Liver (tissue), 9 donors: ENCODE results near the gene HIP1. TPM values are rescaled to one million over a fixed set of nuclear protein-coding genes. Genes with fewer than 3 reads are reported as not detected.

ENCODE experiments used
- DNase-seq: peaks from one replicate; pipeline ENCODE4 v3.0.0-alpha.2; 2017; ENCODE audit warnings: low spot score
- H3K27ac ChIP-seq, 2 donors: one replicate each; pipeline ENCODE4 v1.7.0; 2013; ENCODE audit warnings: inconsistent platforms in 2 of 2, low read length in 2 of 2, control low read depth in 1 of 2, low read depth in 1 of 2, mild to moderate bottlenecking in 1 of 2
- H3K27me3 ChIP-seq, 4 donors: one replicate each; pipeline versions ENCODE4 v1.6.1 to v1.7.0; 2013; ENCODE audit warnings: low read length in 3 of 4, inconsistent platforms in 1 of 4, mild to moderate bottlenecking in 1 of 4, moderate library complexity in 1 of 4; ENCODE audit not compliant: control insufficient read depth in 4 of 4, insufficient read depth in 4 of 4
- H3K36me3 ChIP-seq, 4 donors: one replicate each; pipeline versions ENCODE4 v1.6.1 to v1.7.0; 2013; ENCODE audit warnings: low read length in 3 of 4, mild to moderate bottlenecking in 3 of 4, low read depth in 1 of 4, moderate library complexity in 1 of 4; ENCODE audit not compliant: control insufficient read depth in 4 of 4, insufficient read depth in 3 of 4
- H3K4me1 ChIP-seq, 4 donors: one replicate each; pipeline versions ENCODE4 v1.6.1 to v1.7.0; 2013; ENCODE audit warnings: low read length in 3 of 4, mild to moderate bottlenecking in 3 of 4, moderate library complexity in 1 of 4; ENCODE audit not compliant: control insufficient read depth in 4 of 4, insufficient read depth in 4 of 4
- H3K4me3 ChIP-seq, 3 donors: one replicate each; pipeline versions ENCODE4 v1.6.1 to v1.7.0; 2013; ENCODE audit warnings: low read length in 3 of 3, control low read depth in 1 of 3, low read depth in 1 of 3, mild to moderate bottlenecking in 1 of 3
- H3K9ac ChIP-seq, 2 donors: one replicate each; pipeline ENCODE4 v1.7.0; 2013; ENCODE audit warnings: low read length in 2 of 2, mild to moderate bottlenecking in 2 of 2, moderate library complexity in 2 of 2, control low read depth in 1 of 2, low read depth in 1 of 2
- H3K9me3 ChIP-seq, 4 donors: one replicate each; pipeline versions ENCODE4 v1.6.1 to v1.7.0; 2013; ENCODE audit warnings: low read length in 3 of 4; ENCODE audit not compliant: control insufficient read depth in 4 of 4
- EGR1 ChIP-seq, 2 donors: IDR thresholded peaks; 2 replicates each; pipeline ENCODE4 v1.6.1; 2016 to 2018; ENCODE audit warnings: antibody characterized with exemption in 2 of 2, low read depth in 2 of 2
- FOXA1 ChIP-seq: IDR thresholded peaks from 2 replicates; pipeline ENCODE4 v1.6.1; 2016; ENCODE audit warnings: antibody characterized with exemption
- FOXA2 ChIP-seq: IDR thresholded peaks from 2 replicates; pipeline ENCODE4 v1.6.1; 2016; ENCODE audit warnings: antibody characterized with exemption
- GABPA ChIP-seq, 2 donors: IDR thresholded peaks in 1 of 2; conservative IDR thresholded peaks in 1 of 2; 2 replicates each; pipeline ENCODE4 v1.6.1; 2016; ENCODE audit warnings: antibody characterized with exemption in 2 of 2, mild to moderate bottlenecking in 1 of 2, moderate library complexity in 1 of 2
- JUND ChIP-seq, 2 donors: IDR thresholded peaks; 2 replicates each; pipeline ENCODE4 v1.6.1; 2016; ENCODE audit warnings: antibody characterized with exemption in 2 of 2
- NR2F2 ChIP-seq: IDR thresholded peaks from 2 replicates; pipeline ENCODE4 v1.6.1; 2016; ENCODE audit warnings: antibody characterized with exemption
- RAD21 ChIP-seq, 2 donors: IDR thresholded peaks; 2 replicates each; pipeline ENCODE4 v1.6.1; 2016; ENCODE audit warnings: antibody characterized with exemption in 2 of 2, mild to moderate bottlenecking in 2 of 2
- SP1 ChIP-seq: IDR thresholded peaks from 2 replicates; pipeline ENCODE4 v1.6.1; 2018; ENCODE audit warnings: antibody characterized with exemption, mild to moderate bottlenecking
- YY1 ChIP-seq: IDR thresholded peaks from 2 replicates; pipeline ENCODE4 v1.6.1; 2016; ENCODE audit warnings: antibody characterized with exemption, mild to moderate bottlenecking
- WGBS: extraction: QIAGEN DNeasy Blood & Tissue Kit; methylation state at CpG from one replicate; pipeline ENCODE4 v1.1.7; 2013; 5-methylcytosine and 5-hydroxymethylcytosine counted together
- polyA plus RNA-seq, 2 donors: library from polyadenylated mRNA; stranded (reverse) in 1 of 2; unstranded in 1 of 2; fragments of 200-250 nt in 1 of 2; fragments of >200 nt in 1 of 2; fragmentation: Nextera tagmentation in 1 of 2; extraction: Ambion mirVana in 1 of 2; gene quantifications; one replicate each; pipeline versions ENCODE4 v1.2.1 to v1.2.3, GENCODE V29; 2013 to 2015
- total RNA-seq, 2 donors: library from RNA; depleted of rRNA; stranded (reverse); fragments of >200 nt; gene quantifications; one replicate each; pipeline ENCODE4 v1.2.3, GENCODE V29; 2014
- TF ChIP-seq, protein P1 (sequence below): IDR thresholded peaks from 2 replicates; pipeline ENCODE4 v1.6.1; 2016; ENCODE audit warnings: antibody characterized with exemption
- TF ChIP-seq, protein P2 (sequence below): IDR thresholded peaks from 2 replicates; pipeline ENCODE4 v1.6.1; 2016; ENCODE audit warnings: antibody characterized with exemption
- TF ChIP-seq, protein P3 (sequence below): IDR thresholded peaks from 2 replicates; pipeline ENCODE4 v1.6.1; 2016; ENCODE audit warnings: antibody characterized with exemption, mild to moderate bottlenecking
- TF ChIP-seq, protein P4 (sequence below): fragments of 150-350 bp; IDR thresholded peaks from 2 replicates; pipeline ENCODE4 v1.5.1; 2017; ENCODE audit warnings: improper control_type of control experiment, low read depth, low read length; ENCODE audit not compliant: missing input control
- donor health status: healthy.
- donor health status: healthy.
- donor health status: healthy.
- donor health status: healthy.
- donor health status: healthy.

The HIP1 gene
- total and polyA plus RNA-seq, 4 donors = 3.8 to 13.6 (median 7.8) TPM

DNA sequence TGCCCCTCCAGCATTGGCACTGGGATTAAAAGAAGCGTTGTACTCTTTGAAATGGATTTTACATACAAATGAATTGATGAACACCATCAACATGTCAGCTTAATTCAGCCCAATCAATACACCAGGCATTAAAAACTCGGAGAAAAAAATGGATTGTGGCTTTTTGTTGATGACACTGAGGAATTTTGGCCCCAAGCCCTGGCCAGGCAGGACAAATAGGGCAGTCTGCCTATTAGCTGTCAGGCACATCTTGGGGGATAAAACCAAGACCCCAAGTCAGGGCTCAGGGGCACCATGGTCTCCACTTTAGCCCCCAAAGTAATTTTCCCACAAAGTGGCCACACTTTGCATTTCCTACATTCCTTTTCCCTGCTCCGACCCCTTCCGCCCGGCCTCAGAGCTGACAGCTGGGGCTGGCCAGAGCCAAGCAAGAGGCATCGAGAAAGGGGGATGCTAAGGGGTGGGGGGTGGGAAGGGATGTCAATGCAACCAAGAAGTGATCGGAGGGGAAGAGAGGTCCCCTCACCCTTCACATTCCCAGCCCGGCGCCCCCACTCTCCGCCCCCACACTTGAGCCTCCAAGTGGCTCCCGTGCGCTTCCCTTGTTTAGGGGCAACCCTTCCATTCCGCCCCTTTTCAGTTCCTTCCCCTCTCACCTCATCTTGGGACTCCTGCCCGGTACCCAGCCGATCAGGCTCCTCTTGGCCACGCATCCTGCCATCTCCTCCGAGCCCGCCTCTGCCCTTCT is 711 bp downstream of the HIP1 start:
- peak overlapping the region in 1 of 2 donors; percentile 63 for H3K27ac ChIP-seq
- DNase-seq = no peak
- peak overlapping the region; percentile 29 to 77 for H3K9ac ChIP-seq

More for the DNA sequence above, 711 bp downstream of the HIP1 start:
- Histone ChIP-seq H3K4me1 (peaks cover 3 to 22% (median 11%) of the 10 kb centered on the region in 4 donors), H3K27me3 (no peaks in the 10 kb centered on the region), H3K4me3 (peak overlapping the region; percentile 87 to 93 (median 88)), H3K9me3 (no peaks in the 10 kb centered on the region), H3K36me3 (peaks cover 0 to 3% (median 0%) of the 10 kb centered on the region in 4 donors)
- 13% methylated on average over 18 of the region's 18 CpGs for WGBS
- TF ChIP-seq GABPA (IDR thresholded peaks at IDR 0.05 in 1 of 2, conservative IDR thresholded peaks at IDR 0.05 in 1 of 2) (no peak), JUND (IDR thresholded peaks at IDR 0.05) (no peak), NR2F2 (no peak), YY1 (no peak), FOXA2 (no peak), EGR1 (IDR thresholded peaks at IDR 0.05; ENCODE audit: low read depth in 2 of 2) (no peak), FOXA1 (no peak), RAD21 (IDR thresholded peaks at IDR 0.05) (no peak), SP1 (no peak)
- TF ChIP-seq, protein P1, sequence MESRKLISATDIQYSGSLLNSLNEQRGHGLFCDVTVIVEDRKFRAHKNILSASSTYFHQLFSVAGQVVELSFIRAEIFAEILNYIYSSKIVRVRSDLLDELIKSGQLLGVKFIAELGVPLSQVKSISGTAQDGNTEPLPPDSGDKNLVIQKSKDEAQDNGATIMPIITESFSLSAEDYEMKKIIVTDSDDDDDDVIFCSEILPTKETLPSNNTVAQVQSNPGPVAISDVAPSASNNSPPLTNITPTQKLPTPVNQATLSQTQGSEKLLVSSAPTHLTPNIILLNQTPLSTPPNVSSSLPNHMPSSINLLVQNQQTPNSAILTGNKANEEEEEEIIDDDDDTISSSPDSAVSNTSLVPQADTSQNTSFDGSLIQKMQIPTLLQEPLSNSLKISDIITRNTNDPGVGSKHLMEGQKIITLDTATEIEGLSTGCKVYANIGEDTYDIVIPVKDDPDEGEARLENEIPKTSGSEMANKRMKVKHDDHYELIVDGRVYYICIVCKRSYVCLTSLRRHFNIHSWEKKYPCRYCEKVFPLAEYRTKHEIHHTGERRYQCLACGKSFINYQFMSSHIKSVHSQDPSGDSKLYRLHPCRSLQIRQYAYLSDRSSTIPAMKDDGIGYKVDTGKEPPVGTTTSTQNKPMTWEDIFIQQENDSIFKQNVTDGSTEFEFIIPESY = no peak
- TF ChIP-seq, protein P2, sequence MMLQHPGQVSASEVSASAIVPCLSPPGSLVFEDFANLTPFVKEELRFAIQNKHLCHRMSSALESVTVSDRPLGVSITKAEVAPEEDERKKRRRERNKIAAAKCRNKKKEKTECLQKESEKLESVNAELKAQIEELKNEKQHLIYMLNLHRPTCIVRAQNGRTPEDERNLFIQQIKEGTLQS = no peak
- TF ChIP-seq, protein P3, sequence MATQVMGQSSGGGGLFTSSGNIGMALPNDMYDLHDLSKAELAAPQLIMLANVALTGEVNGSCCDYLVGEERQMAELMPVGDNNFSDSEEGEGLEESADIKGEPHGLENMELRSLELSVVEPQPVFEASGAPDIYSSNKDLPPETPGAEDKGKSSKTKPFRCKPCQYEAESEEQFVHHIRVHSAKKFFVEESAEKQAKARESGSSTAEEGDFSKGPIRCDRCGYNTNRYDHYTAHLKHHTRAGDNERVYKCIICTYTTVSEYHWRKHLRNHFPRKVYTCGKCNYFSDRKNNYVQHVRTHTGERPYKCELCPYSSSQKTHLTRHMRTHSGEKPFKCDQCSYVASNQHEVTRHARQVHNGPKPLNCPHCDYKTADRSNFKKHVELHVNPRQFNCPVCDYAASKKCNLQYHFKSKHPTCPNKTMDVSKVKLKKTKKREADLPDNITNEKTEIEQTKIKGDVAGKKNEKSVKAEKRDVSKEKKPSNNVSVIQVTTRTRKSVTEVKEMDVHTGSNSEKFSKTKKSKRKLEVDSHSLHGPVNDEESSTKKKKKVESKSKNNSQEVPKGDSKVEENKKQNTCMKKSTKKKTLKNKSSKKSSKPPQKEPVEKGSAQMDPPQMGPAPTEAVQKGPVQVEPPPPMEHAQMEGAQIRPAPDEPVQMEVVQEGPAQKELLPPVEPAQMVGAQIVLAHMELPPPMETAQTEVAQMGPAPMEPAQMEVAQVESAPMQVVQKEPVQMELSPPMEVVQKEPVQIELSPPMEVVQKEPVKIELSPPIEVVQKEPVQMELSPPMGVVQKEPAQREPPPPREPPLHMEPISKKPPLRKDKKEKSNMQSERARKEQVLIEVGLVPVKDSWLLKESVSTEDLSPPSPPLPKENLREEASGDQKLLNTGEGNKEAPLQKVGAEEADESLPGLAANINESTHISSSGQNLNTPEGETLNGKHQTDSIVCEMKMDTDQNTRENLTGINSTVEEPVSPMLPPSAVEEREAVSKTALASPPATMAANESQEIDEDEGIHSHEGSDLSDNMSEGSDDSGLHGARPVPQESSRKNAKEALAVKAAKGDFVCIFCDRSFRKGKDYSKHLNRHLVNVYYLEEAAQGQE = no peak
- TF ChIP-seq, protein P4, sequence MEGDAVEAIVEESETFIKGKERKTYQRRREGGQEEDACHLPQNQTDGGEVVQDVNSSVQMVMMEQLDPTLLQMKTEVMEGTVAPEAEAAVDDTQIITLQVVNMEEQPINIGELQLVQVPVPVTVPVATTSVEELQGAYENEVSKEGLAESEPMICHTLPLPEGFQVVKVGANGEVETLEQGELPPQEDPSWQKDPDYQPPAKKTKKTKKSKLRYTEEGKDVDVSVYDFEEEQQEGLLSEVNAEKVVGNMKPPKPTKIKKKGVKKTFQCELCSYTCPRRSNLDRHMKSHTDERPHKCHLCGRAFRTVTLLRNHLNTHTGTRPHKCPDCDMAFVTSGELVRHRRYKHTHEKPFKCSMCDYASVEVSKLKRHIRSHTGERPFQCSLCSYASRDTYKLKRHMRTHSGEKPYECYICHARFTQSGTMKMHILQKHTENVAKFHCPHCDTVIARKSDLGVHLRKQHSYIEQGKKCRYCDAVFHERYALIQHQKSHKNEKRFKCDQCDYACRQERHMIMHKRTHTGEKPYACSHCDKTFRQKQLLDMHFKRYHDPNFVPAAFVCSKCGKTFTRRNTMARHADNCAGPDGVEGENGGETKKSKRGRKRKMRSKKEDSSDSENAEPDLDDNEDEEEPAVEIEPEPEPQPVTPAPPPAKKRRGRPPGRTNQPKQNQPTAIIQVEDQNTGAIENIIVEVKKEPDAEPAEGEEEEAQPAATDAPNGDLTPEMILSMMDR = no peak
